ENCODE measurements around the gene IER3IP1. TPM values are rescaled to one million over a fixed set of nuclear protein-coding genes. Genes with fewer than 3 reads are reported as not detected.
"Not testable (repeated sequence)": the region's sequence is repeated elsewhere in the genome, so short reads cannot be mapped to it uniquely, and the experiment has no call there.

Gene IER3IP1
- polyA plus RNA-seq, 12 donors: 18.7 to 54.5 (median 25.9) TPM; not detected in 1

- DNase-seq: no peak
Measured at GRCh38 chr18:47168509-47168908, 7.7 kb downstream of the IER3IP1 start.

- no peak for DNase-seq
Measured at GRCh38 chr18:47166294-47166693, 9.9 kb downstream of the IER3IP1 start.

GRCh38 chr18:47163241-47163640 is 12.9 kb downstream of the IER3IP1 start:
- no peak for DNase-seq

- no peak for DNase-seq
Measured at GRCh38 chr18:47160256-47160655, 15.9 kb downstream of the IER3IP1 start.

- DNase-seq: not testable (repeated sequence)
Measured at GRCh38 chr18:47158404-47158803, 17.8 kb downstream of the IER3IP1 start.

GRCh38 chr18:47151439-47151838 is 24.7 kb downstream of the IER3IP1 start:
- DNase-seq: no peak

- no peak for DNase-seq
Measured at GRCh38 chr18:47150824-47151366, 25.3 kb downstream of the IER3IP1 start.

- DNase-seq: peak; percentile 92
Measured at GRCh38 chr18:47150029-47150823, 25.9 kb downstream of the IER3IP1 start, which contains the start of gene HDHD2. HDHD2 (minus strand) TSS chr18:47150500; CDS start chr18:47136439, 14,061 bp downstream.

- peak; percentile 7 for DNase-seq
Measured at GRCh38 chr18:47149457-47150028, 26.6 kb downstream of the IER3IP1 start.

- DNase-seq: no peak
Measured at GRCh38 chr18:47146206-47146605, 30.0 kb downstream of the IER3IP1 start.

GRCh38 chr18:47143899-47144485 is 32.2 kb downstream of the IER3IP1 start:
- no peak for DNase-seq

GRCh38 chr18:47143153-47143552 is 33.0 kb downstream of the IER3IP1 start:
- no peak for DNase-seq

GRCh38 chr18:47141289-47141688 is 34.9 kb downstream of the IER3IP1 start:
- no peak for DNase-seq

GRCh38 chr18:47121146-47121545 is 55.0 kb downstream of the IER3IP1 start:
- no peak for DNase-seq

- DNase-seq: no peak
Measured at GRCh38 chr18:47120428-47120827, 55.7 kb downstream of the IER3IP1 start.

- no peak for DNase-seq
Measured at GRCh38 chr18:47118981-47119380, 57.2 kb downstream of the IER3IP1 start.

- DNase-seq: no peak
Measured at GRCh38 chr18:47115205-47115604, 61.0 kb downstream of the IER3IP1 start.

GRCh38 chr18:47113796-47114540 is 62.2 kb downstream of the IER3IP1 start:
- no peak for DNase-seq

GRCh38 chr18:47110492-47111274 is 65.5 kb downstream of the IER3IP1 start:
- DNase-seq: no peak

- DNase-seq: no peak
Measured at GRCh38 chr18:47109720-47110119, 66.4 kb downstream of the IER3IP1 start.

GRCh38 chr18:47108998-47109405 is 67.2 kb downstream of the IER3IP1 start:
- no peak for DNase-seq

Data from muscle of arm (tissue), 12 donors.